Right ventricle myocardium superior (tissue), 1 donor: ENCODE data around the gene PXDC1. TPM values are rescaled to one million over a fixed set of nuclear protein-coding genes. Genes with fewer than 3 reads are reported as not detected.
"Not testable (repeated sequence)": the region's sequence is repeated elsewhere in the genome, so short reads cannot be mapped to it uniquely, and the experiment has no call there.

Source experiments
- ATAC-seq: fragments of 200-7000 bp; cut with Tn5 transposase; one replicate; pipeline ENCODE4 v1.9.1; 2020; ENCODE audit warnings: mild to moderate bottlenecking; ENCODE audit not compliant: poor library complexity
- DNase-seq: peaks from one replicate; pipeline ENCODE4 v3.0.0-alpha.2; 2020
- intact Hi-C: fragments of 100-400 bp; cut with DNase I; formaldehyde crosslinking; loops from one replicate; pipeline ENCODE4 v1.11.2; 2022
- total RNA-seq: library from RNA; stranded (reverse); fragmentation: NEBNext Ultra II Directional; extraction: Animal tissue kit (Norgen Biotek cat#: 25700); gene quantifications from one replicate; pipeline ENCODE4 v1.2.1, GENCODE V29; 2021
- donor health status: DM: no; HTN: yes; CAD: no; lungs with severe emphysema.

The PXDC1 gene
- total RNA-seq, 1 donor from 2014 or later, result 24.3 TPM

- DNase-seq, result no peak
- intact Hi-C loops, result no loop called here
- ATAC-seq, result no peak
These were observed 33.6 kb upstream of the PXDC1 start for GRCh38 chr6:3784885-3785744.

GRCh38 chr6:3784423-3784822 lies 32.9 kb upstream of the PXDC1 start:
- intact Hi-C loops, result no loop called here
- DNase-seq, result no peak
- no peak for ATAC-seq

GRCh38 chr6:3782876-3783832 lies 31.6 kb upstream of the PXDC1 start:
- DNase-seq (no peak), ATAC-seq (no peak)
- intact Hi-C loops, result no loop called here

- intact Hi-C loops, result no loop called here
- DNase-seq (no peak), ATAC-seq (no peak)
These were observed 30.0 kb upstream of the PXDC1 start for GRCh38 chr6:3781504-3781903.

- intact Hi-C loops, result no loop called here
- ATAC-seq (no peak), DNase-seq (no peak)
These were observed 28.0 kb upstream of the PXDC1 start for GRCh38 chr6:3779574-3779849.

GRCh38 chr6:3778701-3779573 lies 27.4 kb upstream of the PXDC1 start:
- no peak for DNase-seq
- no peak for ATAC-seq
- intact Hi-C loops, result no loop called here

GRCh38 chr6:3777730-3778461 lies 26.4 kb upstream of the PXDC1 start:
- no peak for DNase-seq
- ATAC-seq, result no peak
- intact Hi-C loops, result no loop called here

- ATAC-seq (no peak), DNase-seq (no peak)
- intact Hi-C loops, result no loop called here
These were observed 25.5 kb upstream of the PXDC1 start for GRCh38 chr6:3776881-3777507.

- ATAC-seq, result no peak
- intact Hi-C loops, result no loop called here
These were observed 24.3 kb upstream of the PXDC1 start for GRCh38 chr6:3775847-3776246.

GRCh38 chr6:3775386-3775785 lies 23.9 kb upstream of the PXDC1 start:
- DNase-seq, result no peak

More at GRCh38 chr6:3775847-3776246, 24.3 kb upstream of the PXDC1 start:
- DNase-seq, result no peak

GRCh38 chr6:3773678-3774298 lies 22.3 kb upstream of the PXDC1 start:
- intact Hi-C loops, result no loop called here
- peak; percentile 62 for DNase-seq
- ATAC-seq, result peak; percentile 38

More at GRCh38 chr6:3775386-3775785, 23.9 kb upstream of the PXDC1 start:
- intact Hi-C loops, result no loop called here
- no peak for ATAC-seq

GRCh38 chr6:3772127-3772999 lies 20.9 kb upstream of the PXDC1 start:
- ATAC-seq, DNase-seq, intact Hi-C loops: not testable (repeated sequence)

GRCh38 chr6:3771407-3772011 lies 20.0 kb upstream of the PXDC1 start:
- no peak for ATAC-seq
- intact Hi-C loops, result no loop called here
- DNase-seq, result no peak

- intact Hi-C loops, result no loop called here
- ATAC-seq (no peak), DNase-seq (no peak)
These were observed 18.7 kb upstream of the PXDC1 start for GRCh38 chr6:3770023-3770720.

GRCh38 chr6:3769610-3770009 lies 18.1 kb upstream of the PXDC1 start:
- no peak for ATAC-seq
- intact Hi-C loops, result no loop called here
- no peak for DNase-seq
